ENCODE results near the gene PLXND1. TPM values are rescaled to one million over a fixed set of nuclear protein-coding genes. Genes with fewer than 3 reads are reported as not detected.
A peak's percentile ranks its signal among the peaks of the same experiment; 100 is the strongest.

Gene PLXND1
- total RNA-seq, 1 donor from 2014 or later, result 56.9 TPM

- Mint-ChIP-seq H3K4me1 (ENCODE audit: unreplicated experiment) (peaks cover 23% of the 10 kb centered on the region), H3K27me3 (no peaks in the 10 kb centered on the region), H3K27ac (no peak overlapping the region), H3K9me3 (no peaks in the 10 kb centered on the region), H3K4me3 (no peak overlapping the region), H3K36me3 (peaks cover 5% of the 10 kb centered on the region)
- no peak for DNase-seq (ENCODE audit: extremely low spot score, unreplicated experiment)
- TF ChIP-seq CTCF (conservative IDR thresholded peaks at IDR 0.05), result no peak
Observed at GRCh38 chr3:129561619-129562248, 44.7 kb downstream of the PLXND1 start.

- H3K27ac Mint-ChIP-seq, result peak overlapping the region; percentile 37
- no peak for DNase-seq (ENCODE audit: extremely low spot score, unreplicated experiment)
- H3K4me1 Mint-ChIP-seq (ENCODE audit: unreplicated experiment), result peaks cover 24% of the 10 kb centered on the region
Observed at GRCh38 chr3:129560911-129561594, 45.4 kb downstream of the PLXND1 start.

GRCh38 chr3:129560269-129560787 lies 46.1 kb downstream of the PLXND1 start:
- Mint-ChIP-seq H3K36me3 (peaks cover 5% of the 10 kb centered on the region), H3K4me1 (ENCODE audit: unreplicated experiment) (peaks cover 24% of the 10 kb centered on the region), H3K27me3 (no peaks in the 10 kb centered on the region), H3K9me3 (no peaks in the 10 kb centered on the region), H3K27ac (peak overlapping the region; percentile 37), H3K4me3 (peak overlapping the region; percentile 7)
- no peak for DNase-seq (ENCODE audit: extremely low spot score, unreplicated experiment)
- TF ChIP-seq CTCF (conservative IDR thresholded peaks at IDR 0.05), result no peak

More at GRCh38 chr3:129560911-129561594, 45.4 kb downstream of the PLXND1 start:
- no peak for TF ChIP-seq CTCF (conservative IDR thresholded peaks at IDR 0.05)
- H3K9me3 Mint-ChIP-seq, result no peaks in the 10 kb centered on the region
- H3K36me3 Mint-ChIP-seq, result peaks cover 5% of the 10 kb centered on the region
- peak overlapping the region; percentile 7 for H3K4me3 Mint-ChIP-seq
- no peaks in the 10 kb centered on the region for H3K27me3 Mint-ChIP-seq

GRCh38 chr3:129559565-129560079 lies 46.9 kb downstream of the PLXND1 start:
- Mint-ChIP-seq H3K4me1 (ENCODE audit: unreplicated experiment) (peaks cover 28% of the 10 kb centered on the region), H3K36me3 (peaks cover 5% of the 10 kb centered on the region), H3K9me3 (no peaks in the 10 kb centered on the region), H3K27ac (no peak overlapping the region), H3K27me3 (no peaks in the 10 kb centered on the region), H3K4me3 (no peak overlapping the region)
- DNase-seq (ENCODE audit: extremely low spot score, unreplicated experiment), result no peak
- no peak for TF ChIP-seq CTCF (conservative IDR thresholded peaks at IDR 0.05)

- DNase-seq (ENCODE audit: extremely low spot score, unreplicated experiment), result no peak
- Mint-ChIP-seq H3K36me3 (peaks cover 5% of the 10 kb centered on the region), H3K9me3 (no peaks in the 10 kb centered on the region), H3K27ac (no peak overlapping the region), H3K27me3 (no peaks in the 10 kb centered on the region), H3K4me1 (ENCODE audit: unreplicated experiment) (peaks cover 35% of the 10 kb centered on the region), H3K4me3 (no peak overlapping the region)
- TF ChIP-seq CTCF (conservative IDR thresholded peaks at IDR 0.05), result no peak
Observed at GRCh38 chr3:129558772-129559564, 47.5 kb downstream of the PLXND1 start.
